Muscle of arm (tissue), 12 donors: Measurements from ENCODE around the gene NASP. TPM values are rescaled to one million over a fixed set of nuclear protein-coding genes. Genes with fewer than 3 reads are reported as not detected.

ENCODE experiments used
- DNase-seq: peaks from one replicate; pipeline ENCODE4 v3.0.0-alpha.2; 2013
- polyA plus RNA-seq, 12 donors: library from polyadenylated mRNA; unstranded; fragments of 120-200 nt; gene quantifications; one replicate each; pipeline ENCODE4 v1.2.1, GENCODE V29; 2013; ENCODE audit not compliant: insufficient read length in 12 of 12

The NASP gene
- polyA plus RNA-seq, 12 donors, result 110 to 302 (median 153) TPM; not detected in 1

GRCh38 chr1:45658171-45658570, 74.3 kb downstream of the NASP start:
- DNase-seq, result no peak

GRCh38 chr1:45659222-45659621, 75.4 kb downstream of the NASP start:
- DNase-seq, result no peak

- no peak for DNase-seq
Observed at GRCh38 chr1:45660336-45660735, 76.5 kb downstream of the NASP start.

GRCh38 chr1:45666836-45667235, 83.0 kb downstream of the NASP start:
- no peak for DNase-seq

- DNase-seq, result no peak
Observed at GRCh38 chr1:45667321-45668111, 83.7 kb downstream of the NASP start.

Other genes with a start within 250 kb of the NASP start
- 10 to 100 TPM in 1 of 12 donors, 1 to 10 TPM in 10, not detected in 1; 5.5 to 10.5 (median 7.0) TPM for gene TOE1, start 243.9 kb upstream of the NASP start, polyA plus RNA-seq
- 10 to 100 TPM in 11 of 12 donors, not detected in 1; 10.6 to 33.8 (median 15.2) TPM for gene MUTYH, start 243.6 kb upstream of the NASP start, polyA plus RNA-seq
- 1 to 10 TPM in 11 of 12 donors, not detected in 1; 1.9 to 5.4 (median 2.2) TPM for gene TESK2, start 92.9 kb upstream of the NASP start, polyA plus RNA-seq
- gene CCDC163, start 84.0 kb upstream of the NASP start, polyA plus RNA-seq, result 1 to 10 TPM in 7 of 12 donors, under 1 TPM in 3, not detected in 2; 0.53 to 4.0 (median 1.1) TPM
- 1 to 10 TPM in 11 of 12 donors, not detected in 1; 2.7 to 9.5 (median 7.3) TPM for gene MMACHC, start 83.7 kb upstream of the NASP start, polyA plus RNA-seq
- gene PRDX1, start 62.2 kb upstream of the NASP start, polyA plus RNA-seq, result 100 to 1,000 TPM in 11 of 12 donors, not detected in 1; 115 to 239 (median 184) TPM
- 100 to 1,000 TPM in 2 of 12 donors, 10 to 100 TPM in 9, not detected in 1; 69.3 to 137 (median 83.9) TPM for gene AKR1A1, start 33.2 kb upstream of the NASP start, polyA plus RNA-seq
- gene CCDC17, start 40.0 kb downstream of the NASP start, polyA plus RNA-seq, result 1 to 10 TPM in 10 of 12 donors, not detected in 2; 1.0 to 2.6 (median 1.6) TPM
- 100 to 1,000 TPM in 1 of 12 donors, 10 to 100 TPM in 11; 52.4 to 720 (median 69.9) TPM for gene GPBP1L1, start 102.5 kb downstream of the NASP start, polyA plus RNA-seq
- 10 to 100 TPM in 11 of 12 donors, not detected in 1; 17.7 to 44.9 (median 32.5) TPM for gene TMEM69, start 104.1 kb downstream of the NASP start, polyA plus RNA-seq
- 10 to 100 TPM in 11 of 12 donors, not detected in 1; 15.5 to 25.3 (median 20.2) TPM for gene IPP, start 166.6 kb downstream of the NASP start, polyA plus RNA-seq
- gene MAST2, start 219.6 kb downstream of the NASP start, polyA plus RNA-seq, result 10 to 100 TPM in 11 of 12 donors, not detected in 1; 62.1 to 98.1 (median 78.3) TPM